Loucy (cell line): Measurements from ENCODE around the gene CPOX.

ENCODE experiments used
- H2AFZ ChIP-seq: fragments of 200-600 bp; sonication (generic); 2 replicates; pipeline ENCODE4 v1.6.0; 2016; ENCODE audit warnings: antibody characterized with exemption, mild to moderate bottlenecking, low read length, moderate library complexity
- H3F3A ChIP-seq: fragments of 200-600 bp; 2 replicates; pipeline ENCODE4 v1.6.0; 2016; ENCODE audit warnings: antibody characterized with exemption, low read depth, mild to moderate bottlenecking
- H3K27me3 ChIP-seq: fragments of 200-600 bp; sonication (generic); 2 replicates; pipeline ENCODE4 v1.6.1; 2014; ENCODE audit warnings: low read length, mild to moderate bottlenecking; ENCODE audit not compliant: insufficient read depth, poor library complexity, severe bottlenecking
- H3K36me3 ChIP-seq: fragments of 200-600 bp; sonication (generic); 2 replicates; pipeline ENCODE4 v1.6.1; 2016; ENCODE audit warnings: low read length; ENCODE audit not compliant: insufficient read depth
- H3K4me1 ChIP-seq: fragments of 200-600 bp; sonication (generic); 2 replicates; pipeline ENCODE4 v1.5.1; 2014; ENCODE audit warnings: low read length, mild to moderate bottlenecking; ENCODE audit not compliant: insufficient read depth, poor library complexity, severe bottlenecking
- H3K4me2 ChIP-seq: fragments of 200-600 bp; sonication (generic); 2 replicates; pipeline ENCODE4 v1.6.0; 2014; ENCODE audit warnings: antibody characterized with exemption, low read length, low read depth, mild to moderate bottlenecking; ENCODE audit not compliant: poor library complexity, severe bottlenecking
- H3K4me3 ChIP-seq: fragments of 200-600 bp; sonication (generic); 2 replicates; pipeline ENCODE4 v1.5.1; 2014; ENCODE audit warnings: low read length, mild to moderate bottlenecking, mixed read lengths; ENCODE audit not compliant: poor library complexity, severe bottlenecking
- H3K79me2 ChIP-seq: fragments of 200-600 bp; sonication (generic); 2 replicates; pipeline ENCODE4 v1.6.1; 2014; ENCODE audit warnings: low read length; ENCODE audit not compliant: insufficient read depth
- H3K9ac ChIP-seq: fragments of 200-600 bp; sonication (generic); 2 replicates; pipeline ENCODE4 v1.6.0; 2014; ENCODE audit warnings: mild to moderate bottlenecking, low read depth, low read length, moderate library complexity; ENCODE audit not compliant: poor library complexity, severe bottlenecking
- H3K9me2 ChIP-seq: fragments of 200-600 bp; sonication (generic); replicated peaks from 2 replicates; pipeline ENCODE4 v1.6.1; 2016; ENCODE audit warnings: low read depth, low read length, mixed read lengths
- H3K9me3 ChIP-seq: fragments of 200-600 bp; sonication (generic); 2 replicates; pipeline ENCODE4 v1.6.1; 2014; ENCODE audit warnings: mild to moderate bottlenecking, antibody characterized with exemption, low read length, low read depth; ENCODE audit not compliant: insufficient read depth
- H4K20me1 ChIP-seq: fragments of 200-600 bp; sonication (generic); 2 replicates; pipeline ENCODE4 v1.6.0; 2014; ENCODE audit warnings: antibody characterized with exemption, low read length, mild to moderate bottlenecking; ENCODE audit not compliant: insufficient read depth, poor library complexity, severe bottlenecking
- CTCF ChIP-seq: fragments of 200-600 bp; sonication (generic); conservative IDR thresholded peaks from 2 replicates; pipeline ENCODE4 v1.5.1; 2014; ENCODE audit warnings: mild to moderate bottlenecking, antibody characterized with exemption, low read length
- EZH2phosphoT487 ChIP-seq: fragments of 200-600 bp; IDR thresholded peaks from 2 replicates; pipeline ENCODE4 v1.6.1; 2018; ENCODE audit warnings: antibody characterized with exemption, mild to moderate bottlenecking, moderate library complexity, borderline replicate concordance

The CPOX gene

GRCh38 chr3:98555025-98555379 lies 38.4 kb downstream of the CPOX start:
- Histone ChIP-seq H3K9ac (no peak overlapping the region), H3K27me3 (no peaks in the 10 kb centered on the region), H3K36me3 (no peaks in the 10 kb centered on the region), H3K4me1 (no peaks in the 10 kb centered on the region), H3K9me2 (no peaks in the 10 kb centered on the region), H3K4me3 (no peak overlapping the region), H3K9me3 (no peaks in the 10 kb centered on the region), H3F3A (no peaks in the 10 kb centered on the region), H4K20me1 (no peaks in the 10 kb centered on the region), H3K79me2 (no peaks in the 10 kb centered on the region), H3K4me2 (no peak overlapping the region), H2AFZ (no peak overlapping the region)
- no peak for TF ChIP-seq EZH2phosphoT487
- TF ChIP-seq CTCF, result no peak

- no peak overlapping the region for H2AFZ ChIP-seq
- no peaks in the 10 kb centered on the region for H3K79me2 ChIP-seq
- no peaks in the 10 kb centered on the region for H3K4me1 ChIP-seq
- H3K27me3 ChIP-seq, result no peaks in the 10 kb centered on the region
- no peak overlapping the region for H3K9ac ChIP-seq
- no peaks in the 10 kb centered on the region for H3K36me3 ChIP-seq
- no peak overlapping the region for H3K4me3 ChIP-seq
- TF ChIP-seq CTCF (no peak), EZH2phosphoT487 (no peak)
- no peaks in the 10 kb centered on the region for H3F3A ChIP-seq
- no peak overlapping the region for H3K4me2 ChIP-seq
- no peaks in the 10 kb centered on the region for H4K20me1 ChIP-seq
- no peaks in the 10 kb centered on the region for H3K9me3 ChIP-seq
- H3K9me2 ChIP-seq, result no peaks in the 10 kb centered on the region
Observed at GRCh38 chr3:98554580-98554979, 38.8 kb downstream of the CPOX start.

GRCh38 chr3:98553753-98554152 lies 39.7 kb downstream of the CPOX start:
- no peaks in the 10 kb centered on the region for H3K27me3 ChIP-seq
- H3K4me2 ChIP-seq, result no peak overlapping the region

More at GRCh38 chr3:98553753-98554152, 39.7 kb downstream of the CPOX start:
- Histone ChIP-seq H3K9me3 (no peaks in the 10 kb centered on the region), H3F3A (no peaks in the 10 kb centered on the region), H3K36me3 (no peaks in the 10 kb centered on the region), H3K9me2 (no peaks in the 10 kb centered on the region), H3K4me1 (no peaks in the 10 kb centered on the region), H3K79me2 (no peaks in the 10 kb centered on the region), H3K9ac (no peak overlapping the region), H4K20me1 (no peaks in the 10 kb centered on the region), H2AFZ (no peak overlapping the region), H3K4me3 (no peak overlapping the region)
- TF ChIP-seq CTCF (no peak), EZH2phosphoT487 (no peak)
